OCI-LY1 (cell line): ENCODE data around the gene GNB3.
A peak's percentile ranks its signal among the peaks of the same experiment; 100 is the strongest.
"Not testable (repeated sequence)": the region's sequence is repeated elsewhere in the genome, so short reads cannot be mapped to it uniquely, and the experiment has no call there.

ENCODE experiments used
- H2AFZ ChIP-seq: fragments of 200-600 bp; sonication (generic), shearing (Covaris generic); 2 replicates; pipeline ENCODE4 v1.6.0; 2014; ENCODE audit warnings: antibody characterized with exemption, mild to moderate bottlenecking, low read length
- H3F3A ChIP-seq: fragments of 200-600 bp; sonication (generic), shearing (Covaris generic); 2 replicates; pipeline ENCODE4 v1.6.0; 2014; ENCODE audit warnings: mild to moderate bottlenecking, antibody characterized with exemption, low read length, moderate library complexity; ENCODE audit not compliant: insufficient read depth
- H3K27ac ChIP-seq: fragments of 200-600 bp; sonication (generic); 2 replicates; pipeline ENCODE4 v1.5.1; 2014; ENCODE audit warnings: low read length, mixed run types, mild to moderate bottlenecking, low read depth; ENCODE audit not compliant: poor library complexity, severe bottlenecking
- H3K27me3 ChIP-seq: fragments of 200-600 bp; sonication (generic); 2 replicates; pipeline ENCODE4 v1.6.0; 2014; ENCODE audit warnings: antibody characterized with exemption, mild to moderate bottlenecking, low read length, moderate library complexity; ENCODE audit not compliant: insufficient read depth
- H3K36me3 ChIP-seq: fragments of 200-600 bp; sonication (generic); 2 replicates; pipeline ENCODE4 v1.6.1; 2014; ENCODE audit warnings: mild to moderate bottlenecking, antibody characterized with exemption, low read length, moderate library complexity, mixed read lengths; ENCODE audit not compliant: insufficient read depth
- H3K4me1 ChIP-seq: fragments of 200-600 bp; sonication (generic); 2 replicates; pipeline ENCODE4 v1.5.1; 2014; ENCODE audit warnings: mild to moderate bottlenecking, low read length, moderate library complexity; ENCODE audit not compliant: insufficient read depth, severe bottlenecking
- H3K4me2 ChIP-seq: fragments of 200-600 bp; sonication (generic), shearing (Covaris generic); 2 replicates; pipeline ENCODE4 v1.6.1; 2014; ENCODE audit warnings: low read length
- H3K4me3 ChIP-seq: fragments of 200-600 bp; sonication (generic); 2 replicates; pipeline ENCODE4 v1.5.1; 2014; ENCODE audit warnings: low read length, low read depth, mild to moderate bottlenecking, mixed read lengths; ENCODE audit not compliant: poor library complexity, severe bottlenecking
- H3K79me2 ChIP-seq: fragments of 200-600 bp; shearing (Covaris generic); 2 replicates; pipeline ENCODE4 v1.6.1; 2016; ENCODE audit warnings: mixed run types, low read length, mixed read lengths; ENCODE audit not compliant: insufficient read depth
- H3K9ac ChIP-seq: fragments of 200-600 bp; sonication (generic), shearing (Covaris generic); 2 replicates; pipeline ENCODE4 v1.6.1; 2014; ENCODE audit warnings: mild to moderate bottlenecking, low read length, mixed read lengths
- H3K9me2 ChIP-seq: fragments of 200-600 bp; sonication (generic), shearing (Covaris generic); 2 replicates; pipeline ENCODE4 v1.6.1; 2014; ENCODE audit warnings: low read depth, mild to moderate bottlenecking, low read length, mixed read lengths
- H3K9me3 ChIP-seq: fragments of 200-600 bp; shearing (Covaris generic); 2 replicates; pipeline ENCODE4 v1.6.1; 2014; ENCODE audit warnings: low read length, mixed read lengths
- H4K20me1 ChIP-seq: fragments of 200-600 bp; sonication (generic), shearing (Covaris generic); 2 replicates; pipeline ENCODE4 v1.6.0; 2016; ENCODE audit warnings: mild to moderate bottlenecking, low read length; ENCODE audit not compliant: insufficient read depth
- EZH2 ChIP-seq: fragments of 200-600 bp; sonication (generic), shearing (Covaris generic); IDR thresholded peaks from 2 replicates; pipeline ENCODE4 v1.8.0; 2017; ENCODE audit warnings: borderline replicate concordance, mixed run types, mild to moderate bottlenecking, antibody characterized with exemption, low read length, moderate library complexity, mixed read lengths
- TF ChIP-seq, protein P1 (sequence below): fragments of 200-600 bp; sonication (generic), shearing (Covaris generic); IDR thresholded peaks from 2 replicates; pipeline ENCODE4 v1.5.1; 2017; ENCODE audit warnings: mild to moderate bottlenecking, antibody characterized with exemption, low read length, moderate library complexity, mixed read lengths

GNB3 gene

GRCh38 chr12:6888360-6888759 lies 47.6 kb downstream of the GNB3 start:
- Histone ChIP-seq H3K4me3 (no peak overlapping the region), H3K79me2 (no peaks in the 10 kb centered on the region), H3K36me3 (peaks cover 17% of the 10 kb centered on the region), H3K4me2 (no peak overlapping the region), H3K27ac (no peak overlapping the region), H3K9me3 (no peaks in the 10 kb centered on the region), H3K4me1 (peaks cover 13% of the 10 kb centered on the region), H3F3A (no peaks in the 10 kb centered on the region), H3K27me3 (no peaks in the 10 kb centered on the region), H4K20me1 (no peaks in the 10 kb centered on the region), H3K9me2 (no peaks in the 10 kb centered on the region), H2AFZ (no peak overlapping the region), H3K9ac (no peak overlapping the region)
- TF ChIP-seq, protein P1, sequence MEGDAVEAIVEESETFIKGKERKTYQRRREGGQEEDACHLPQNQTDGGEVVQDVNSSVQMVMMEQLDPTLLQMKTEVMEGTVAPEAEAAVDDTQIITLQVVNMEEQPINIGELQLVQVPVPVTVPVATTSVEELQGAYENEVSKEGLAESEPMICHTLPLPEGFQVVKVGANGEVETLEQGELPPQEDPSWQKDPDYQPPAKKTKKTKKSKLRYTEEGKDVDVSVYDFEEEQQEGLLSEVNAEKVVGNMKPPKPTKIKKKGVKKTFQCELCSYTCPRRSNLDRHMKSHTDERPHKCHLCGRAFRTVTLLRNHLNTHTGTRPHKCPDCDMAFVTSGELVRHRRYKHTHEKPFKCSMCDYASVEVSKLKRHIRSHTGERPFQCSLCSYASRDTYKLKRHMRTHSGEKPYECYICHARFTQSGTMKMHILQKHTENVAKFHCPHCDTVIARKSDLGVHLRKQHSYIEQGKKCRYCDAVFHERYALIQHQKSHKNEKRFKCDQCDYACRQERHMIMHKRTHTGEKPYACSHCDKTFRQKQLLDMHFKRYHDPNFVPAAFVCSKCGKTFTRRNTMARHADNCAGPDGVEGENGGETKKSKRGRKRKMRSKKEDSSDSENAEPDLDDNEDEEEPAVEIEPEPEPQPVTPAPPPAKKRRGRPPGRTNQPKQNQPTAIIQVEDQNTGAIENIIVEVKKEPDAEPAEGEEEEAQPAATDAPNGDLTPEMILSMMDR: no peak
- TF ChIP-seq EZH2: no peak

GRCh38 chr12:6888794-6889193 lies 48.1 kb downstream of the GNB3 start:
- not testable (repeated sequence) for H3K27ac ChIP-seq

GRCh38 chr12:6889775-6890573 lies 49.2 kb downstream of the GNB3 start:
- peak overlapping the region; percentile 59 for H3K4me3 ChIP-seq
- not testable (repeated sequence) for H4K20me1 ChIP-seq

More at GRCh38 chr12:6888794-6889193, 48.1 kb downstream of the GNB3 start:
- peaks cover 13% of the 10 kb centered on the region for H3K4me1 ChIP-seq
- H3K27me3 ChIP-seq, H3K4me2 ChIP-seq, H3K9ac ChIP-seq, H4K20me1 ChIP-seq, H3K9me2 ChIP-seq, H3K79me2 ChIP-seq, H2AFZ ChIP-seq, H3K9me3 ChIP-seq, H3F3A ChIP-seq, H3K4me3 ChIP-seq: not testable (repeated sequence)
- H3K36me3 ChIP-seq: peaks cover 17% of the 10 kb centered on the region

GRCh38 chr12:6890789-6891645 lies 50.3 kb downstream of the GNB3 start:
- Histone ChIP-seq H3K4me2 (peak overlapping the region; percentile 78), H3K27ac (peak overlapping the region; percentile 79)

More at GRCh38 chr12:6889775-6890573, 49.2 kb downstream of the GNB3 start:
- H3K4me2 ChIP-seq: peak overlapping the region; percentile 70
- not testable (repeated sequence) for H2AFZ ChIP-seq, H3K79me2 ChIP-seq, H3F3A ChIP-seq, H3K27me3 ChIP-seq, H3K9me2 ChIP-seq, H3K36me3 ChIP-seq, H3K9me3 ChIP-seq
- H3K4me1 ChIP-seq: peaks cover 13% of the 10 kb centered on the region
- H3K9ac ChIP-seq: peak overlapping the region; percentile 66; the same call in 1 of the 2 replicates
- H3K27ac ChIP-seq: peak overlapping the region; percentile 79

More at GRCh38 chr12:6890789-6891645, 50.3 kb downstream of the GNB3 start:
- Histone ChIP-seq H3K79me2 (no peaks in the 10 kb centered on the region), H3K9me3 (no peaks in the 10 kb centered on the region), H4K20me1 (no peaks in the 10 kb centered on the region), H3K4me3 (peak overlapping the region; percentile 59), H3K4me1 (peaks cover 13% of the 10 kb centered on the region), H3K9me2 (no peaks in the 10 kb centered on the region), H2AFZ (peak overlapping the region; percentile 50; the same call in 1 of the 2 replicates), H3K9ac (peak overlapping the region; percentile 78), H3F3A (no peaks in the 10 kb centered on the region), H3K36me3 (0 out of 2 replicates have a peak, but pooled peaks cover 5% of the 10 kb centered on the region), H3K27me3 (no peaks in the 10 kb centered on the region)
- no peak for TF ChIP-seq EZH2
- TF ChIP-seq, protein P1: peak; percentile 80
